ENCODE measurements around the gene GLG1.

GRCh38 chr16:74586948-74587347 lies 20.0 kb downstream of the GLG1 start:
- no peak for TF ChIP-seq POLR2AphosphoS5 (IDR thresholded peaks at IDR 0.05; ENCODE audit: low read depth)
- TF ChIP-seq REST (IDR thresholded peaks at IDR 0.05; ENCODE audit: insufficient replicate concordance, low read depth) = no peak
- TF ChIP-seq, protein P1, sequence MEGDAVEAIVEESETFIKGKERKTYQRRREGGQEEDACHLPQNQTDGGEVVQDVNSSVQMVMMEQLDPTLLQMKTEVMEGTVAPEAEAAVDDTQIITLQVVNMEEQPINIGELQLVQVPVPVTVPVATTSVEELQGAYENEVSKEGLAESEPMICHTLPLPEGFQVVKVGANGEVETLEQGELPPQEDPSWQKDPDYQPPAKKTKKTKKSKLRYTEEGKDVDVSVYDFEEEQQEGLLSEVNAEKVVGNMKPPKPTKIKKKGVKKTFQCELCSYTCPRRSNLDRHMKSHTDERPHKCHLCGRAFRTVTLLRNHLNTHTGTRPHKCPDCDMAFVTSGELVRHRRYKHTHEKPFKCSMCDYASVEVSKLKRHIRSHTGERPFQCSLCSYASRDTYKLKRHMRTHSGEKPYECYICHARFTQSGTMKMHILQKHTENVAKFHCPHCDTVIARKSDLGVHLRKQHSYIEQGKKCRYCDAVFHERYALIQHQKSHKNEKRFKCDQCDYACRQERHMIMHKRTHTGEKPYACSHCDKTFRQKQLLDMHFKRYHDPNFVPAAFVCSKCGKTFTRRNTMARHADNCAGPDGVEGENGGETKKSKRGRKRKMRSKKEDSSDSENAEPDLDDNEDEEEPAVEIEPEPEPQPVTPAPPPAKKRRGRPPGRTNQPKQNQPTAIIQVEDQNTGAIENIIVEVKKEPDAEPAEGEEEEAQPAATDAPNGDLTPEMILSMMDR (IDR thresholded peaks at IDR 0.05; ENCODE audit: insufficient read depth, low read length) = no peak
- no peak for TF ChIP-seq GABPA (IDR thresholded peaks at IDR 0.05; ENCODE audit: low read depth)
- TF ChIP-seq SPI1 (IDR thresholded peaks at IDR 0.05; ENCODE audit: borderline replicate concordance, low read depth) = no peak
